Glutamatergic neuron (in vitro differentiated cells): Measurements from ENCODE around the gene NDST1. TPM values are rescaled to one million over a fixed set of nuclear protein-coding genes. Genes with fewer than 3 reads are reported as not detected.

Experiments
- DNase-seq: peaks from one replicate; pipeline ENCODE4 v3.0.0; 2022
- H3K27ac Mint-ChIP-seq: one replicate; pipeline ENCODE4 v1.8.0; 2020; ENCODE audit warnings: mild to moderate bottlenecking, mixed read lengths, inconsistent platforms; ENCODE audit not compliant: unreplicated experiment
- H3K27me3 Mint-ChIP-seq: one replicate; pipeline ENCODE4 v1.8.0; 2020; ENCODE audit warnings: mild to moderate bottlenecking, moderate library complexity, mixed read lengths, inconsistent platforms; ENCODE audit not compliant: unreplicated experiment
- H3K36me3 Mint-ChIP-seq: one replicate; pipeline ENCODE4 v1.8.0; 2020; ENCODE audit warnings: mild to moderate bottlenecking, mixed read lengths, inconsistent platforms; ENCODE audit not compliant: unreplicated experiment
- H3K4me1 Mint-ChIP-seq: one replicate; pipeline ENCODE4 v1.8.0; 2020; ENCODE audit warnings: mild to moderate bottlenecking, low read depth, mixed read lengths, inconsistent platforms; ENCODE audit not compliant: unreplicated experiment
- H3K4me3 Mint-ChIP-seq: one replicate; pipeline ENCODE4 v1.8.0; 2020; ENCODE audit warnings: mild to moderate bottlenecking, mixed read lengths, inconsistent platforms; ENCODE audit not compliant: unreplicated experiment
- H3K9me3 Mint-ChIP-seq: one replicate; pipeline ENCODE4 v1.8.0; 2020; ENCODE audit warnings: mild to moderate bottlenecking, moderate library complexity, mixed read lengths, inconsistent platforms; ENCODE audit not compliant: unreplicated experiment
- total RNA-seq: library from RNA; stranded (reverse); fragmentation: NEBNext Ultra II Directional; extraction: Animal tissue kit (Norgen Biotek cat#: 25700); gene quantifications from one replicate; pipeline ENCODE4 v1.2.1, GENCODE V29; 2021; ENCODE audit not compliant: unreplicated experiment
- TF ChIP-seq, protein P1 (sequence below): fragments of 200-600 bp; sonication (generic); IDR thresholded peaks from one replicate; pipeline ENCODE4 v1.5.0; 2021; ENCODE audit not compliant: partially characterized antibody, unreplicated experiment

The NDST1 gene
- total RNA-seq, 1 donor from 2014 or later = 160 TPM

DNA sequence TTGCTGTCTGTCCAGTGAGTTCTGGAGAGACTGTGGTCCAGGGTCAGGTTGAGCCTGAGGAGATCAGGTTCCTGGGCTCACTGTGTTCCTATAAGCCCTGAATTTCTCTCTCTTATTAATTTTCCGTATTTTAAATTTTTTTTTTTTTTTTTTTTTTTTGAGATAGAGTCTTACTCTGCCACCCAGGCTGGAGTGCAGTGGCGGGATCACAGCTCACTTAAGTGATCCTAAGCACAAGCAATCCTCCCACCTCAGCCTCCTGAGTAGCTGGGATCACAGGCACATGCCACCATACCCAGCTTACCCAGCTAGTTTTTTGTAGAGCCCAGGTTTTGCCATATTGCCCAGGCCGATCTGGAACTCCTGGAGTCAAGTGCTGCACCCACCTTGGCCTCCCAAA is 22.5 kb downstream of the NDST1 start:
- Mint-ChIP-seq H3K27me3 (peaks cover 3% of the 10 kb centered on the region), H3K9me3 (peaks cover 11% of the 10 kb centered on the region), H3K36me3 (no peaks in the 10 kb centered on the region), H3K4me1 (peaks cover 20% of the 10 kb centered on the region), H3K27ac (peak overlapping the region; percentile 22), H3K4me3 (no peak overlapping the region)
- TF ChIP-seq, protein P1, sequence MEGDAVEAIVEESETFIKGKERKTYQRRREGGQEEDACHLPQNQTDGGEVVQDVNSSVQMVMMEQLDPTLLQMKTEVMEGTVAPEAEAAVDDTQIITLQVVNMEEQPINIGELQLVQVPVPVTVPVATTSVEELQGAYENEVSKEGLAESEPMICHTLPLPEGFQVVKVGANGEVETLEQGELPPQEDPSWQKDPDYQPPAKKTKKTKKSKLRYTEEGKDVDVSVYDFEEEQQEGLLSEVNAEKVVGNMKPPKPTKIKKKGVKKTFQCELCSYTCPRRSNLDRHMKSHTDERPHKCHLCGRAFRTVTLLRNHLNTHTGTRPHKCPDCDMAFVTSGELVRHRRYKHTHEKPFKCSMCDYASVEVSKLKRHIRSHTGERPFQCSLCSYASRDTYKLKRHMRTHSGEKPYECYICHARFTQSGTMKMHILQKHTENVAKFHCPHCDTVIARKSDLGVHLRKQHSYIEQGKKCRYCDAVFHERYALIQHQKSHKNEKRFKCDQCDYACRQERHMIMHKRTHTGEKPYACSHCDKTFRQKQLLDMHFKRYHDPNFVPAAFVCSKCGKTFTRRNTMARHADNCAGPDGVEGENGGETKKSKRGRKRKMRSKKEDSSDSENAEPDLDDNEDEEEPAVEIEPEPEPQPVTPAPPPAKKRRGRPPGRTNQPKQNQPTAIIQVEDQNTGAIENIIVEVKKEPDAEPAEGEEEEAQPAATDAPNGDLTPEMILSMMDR = no peak
- no peak for DNase-seq

DNA sequence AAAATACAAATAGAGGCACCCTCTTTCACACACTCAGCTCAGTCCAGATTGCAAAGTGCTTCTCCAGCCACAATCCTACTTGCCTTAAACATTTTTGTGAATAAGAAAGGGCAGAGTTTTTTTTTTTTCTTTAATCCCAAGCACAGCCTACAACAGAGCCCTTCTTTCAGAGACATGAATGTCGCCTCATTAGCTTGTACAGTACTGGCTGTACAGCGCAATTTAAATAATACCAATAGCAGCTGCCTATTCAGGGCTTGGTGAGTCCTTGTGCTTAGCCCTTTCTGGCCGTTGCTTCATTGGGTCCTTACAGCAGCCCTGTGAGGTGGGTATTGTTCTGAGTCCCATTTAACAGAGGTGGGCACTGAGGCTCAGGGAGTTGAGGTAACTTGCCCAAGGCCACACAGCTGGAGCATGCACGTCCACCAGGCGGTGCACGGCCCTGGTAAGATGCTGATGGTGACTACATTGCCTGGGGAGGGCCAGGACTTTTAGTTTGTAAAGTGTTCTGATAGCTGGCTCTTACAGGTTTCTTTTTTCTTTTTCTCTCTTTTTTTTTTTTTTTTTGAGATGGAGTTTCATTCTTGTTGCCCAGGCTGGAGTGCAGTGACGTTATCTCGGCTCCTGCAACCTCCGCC is 23.1 kb downstream of the NDST1 start:
- TF ChIP-seq, protein P1 = no peak
- Mint-ChIP-seq H3K27ac (no peak overlapping the region), H3K36me3 (no peaks in the 10 kb centered on the region), H3K27me3 (no peaks in the 10 kb centered on the region), H3K4me3 (no peak overlapping the region), H3K4me1 (peaks cover 13% of the 10 kb centered on the region), H3K9me3 (peaks cover 10% of the 10 kb centered on the region)
- DNase-seq = no peak

DNA sequence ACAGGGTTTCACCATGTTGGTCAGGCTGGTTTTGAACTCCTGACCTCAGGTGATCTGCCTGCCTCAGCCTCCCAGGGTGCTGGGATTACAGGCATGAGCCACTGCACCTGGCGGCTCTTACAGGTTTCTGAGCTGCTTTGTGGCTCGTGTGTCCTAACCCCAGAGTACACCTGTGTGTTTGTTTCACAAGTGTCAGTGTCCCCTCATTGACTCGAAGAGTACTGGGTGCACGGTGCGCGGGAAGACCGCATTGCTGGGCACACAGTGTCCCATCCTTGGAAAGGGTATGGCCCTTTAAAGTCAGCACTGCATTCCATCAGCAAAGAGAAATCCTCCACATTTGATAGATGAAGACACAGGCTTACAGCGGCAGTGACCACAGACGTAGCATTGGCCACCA is 23.8 kb downstream of the NDST1 start:
- no peak overlapping the region for H3K4me3 Mint-ChIP-seq
- no peak for DNase-seq
- H3K4me1 Mint-ChIP-seq = peaks cover 7% of the 10 kb centered on the region
- H3K36me3 Mint-ChIP-seq = no peaks in the 10 kb centered on the region
- TF ChIP-seq, protein P1 = no peak
- H3K9me3 Mint-ChIP-seq = peaks cover 5% of the 10 kb centered on the region
- H3K27ac Mint-ChIP-seq = no peak overlapping the region
- H3K27me3 Mint-ChIP-seq = no peaks in the 10 kb centered on the region

DNA sequence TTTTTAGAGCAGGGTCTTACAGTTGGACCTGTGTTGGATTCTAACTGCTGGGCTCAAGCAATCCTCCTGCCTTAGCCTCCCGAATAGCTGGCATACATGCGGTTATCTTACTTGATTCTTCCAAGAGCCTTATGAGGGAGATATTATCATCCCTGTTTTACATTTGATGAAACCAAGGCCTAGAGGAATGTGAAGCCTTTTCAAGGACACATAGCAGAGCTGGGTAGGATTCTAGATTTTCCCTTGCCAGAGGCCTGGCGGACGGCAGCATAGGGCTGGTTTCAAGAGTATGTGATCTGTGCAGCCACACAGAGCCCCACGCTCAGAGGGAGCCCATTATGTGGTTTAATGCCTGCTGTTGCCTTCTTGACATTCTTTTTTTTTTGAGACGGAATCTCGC is 24.2 kb downstream of the NDST1 start:
- Mint-ChIP-seq H3K9me3 (peaks cover 4% of the 10 kb centered on the region), H3K4me1 (peaks cover 5% of the 10 kb centered on the region), H3K36me3 (no peaks in the 10 kb centered on the region), H3K27me3 (no peaks in the 10 kb centered on the region), H3K27ac (no peak overlapping the region), H3K4me3 (no peak overlapping the region)
- TF ChIP-seq, protein P1 = no peak
- DNase-seq = no peak

DNA sequence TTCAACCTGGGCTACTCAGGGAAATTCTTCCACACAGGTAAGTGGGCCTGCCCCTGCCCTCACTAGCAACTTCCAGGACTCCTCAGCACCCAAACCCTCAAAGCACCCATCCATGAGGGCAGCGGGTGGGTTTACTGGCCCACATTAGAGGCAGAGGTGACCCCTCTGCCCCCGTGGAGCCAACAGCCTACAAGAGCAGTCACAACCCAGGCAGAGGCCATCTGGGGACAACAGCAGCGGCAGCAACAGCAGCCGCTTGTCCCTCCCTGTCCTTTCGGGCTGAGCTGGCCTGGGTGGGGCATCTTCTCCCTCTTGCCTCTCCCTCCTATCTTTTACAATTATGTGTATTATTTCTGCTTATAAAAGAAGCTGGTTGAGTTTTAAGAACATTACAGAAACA is 25.1 kb downstream of the NDST1 start:
- no peak overlapping the region for H3K27ac Mint-ChIP-seq
- H3K4me1 Mint-ChIP-seq = peaks cover 4% of the 10 kb centered on the region

More for the DNA sequence above, 25.1 kb downstream of the NDST1 start:
- H3K9me3 Mint-ChIP-seq = peaks cover 7% of the 10 kb centered on the region
- no peaks in the 10 kb centered on the region for H3K36me3 Mint-ChIP-seq
- H3K4me3 Mint-ChIP-seq = no peak overlapping the region
- DNase-seq = no peak
- peaks cover 5% of the 10 kb centered on the region for H3K27me3 Mint-ChIP-seq
- TF ChIP-seq, protein P1 = no peak
